ENCODE measurements around the gene CMTM1.

GRCh38 chr16:66572356-66572755 is 6.1 kb downstream of the CMTM1 start:
- TF ChIP-seq CTCF (IDR thresholded peaks at IDR 0.05; ENCODE audit: borderline replicate concordance, extremely low read depth, low read length, poor library complexity, severe bottlenecking) = no peak
- TF ChIP-seq EZH2 (IDR thresholded peaks at IDR 0.05; ENCODE audit: borderline replicate concordance, low read depth, low read length, severe bottlenecking) = no peak

Measured in DND-41 (cell line).